PC-9 (cell line): ENCODE data around the gene UNC119B. TPM values are rescaled to one million over a fixed set of nuclear protein-coding genes. Genes with fewer than 3 reads are reported as not detected.
A peak's percentile ranks its signal among the peaks of the same experiment; 100 is the strongest.

Source experiments
- BruUV-seq: library from RNA; stranded (reverse); fragments of 400-500 nt; replicated peaks from 2 replicates; lab custom pipeline; 2021; lab: Mats Ljungman, UMichigan
- CTCF ChIA-PET: fragments of 300-600 bp; sonication (Branson Sonifier 250); formaldehyde crosslinking; loops from one replicate; lab custom pipeline; 2022; ENCODE audit warnings: antibody characterized with exemption; lab: Charles Lee
- POLR2A ChIA-PET: fragments of 300-600 bp; sonication (Branson Sonifier 250); formaldehyde crosslinking; loops from one replicate; lab custom pipeline; 2022; ENCODE audit warnings: antibody characterized with exemption; ENCODE audit not compliant: unreplicated experiment; lab: Charles Lee
- DNase-seq, 2 experiments: peaks; one replicate each; pipeline versions ENCODE4 v3.0.0 to v3.0.0-alpha.2; 2015 to 2022; ENCODE audit warnings: mixed read lengths in 1 of 2
- H2AFZ ChIP-seq: fragments of 200-600 bp; sonication (generic); 2 replicates; pipeline ENCODE4 v1.8.1; 2017; ENCODE audit warnings: antibody characterized with exemption
- H3F3A ChIP-seq: fragments of 200-600 bp; sonication (generic); 2 replicates; pipeline ENCODE4 v1.8.1; 2017; ENCODE audit warnings: antibody characterized with exemption, mild to moderate bottlenecking, low read depth; ENCODE audit not compliant: insufficient read depth
- H3K27ac ChIP-seq: fragments of 200-600 bp; sonication (generic); 2 replicates; pipeline ENCODE4 v1.6.1; 2016; ENCODE audit warnings: mixed run types
- H3K27me3 ChIP-seq: fragments of 200-600 bp; sonication (generic); 2 replicates; pipeline ENCODE4 v1.6.1; 2016; ENCODE audit warnings: low read depth, mixed run types; ENCODE audit not compliant: insufficient read depth
- H3K36me3 ChIP-seq: fragments of 200-600 bp; sonication (generic); 2 replicates; pipeline ENCODE4 v1.6.1; 2016; ENCODE audit warnings: low read depth, mixed run types
- H3K4me1 ChIP-seq: fragments of 200-600 bp; sonication (generic); replicated peaks from 2 replicates; pipeline ENCODE4 v1.6.1; 2016; ENCODE audit warnings: mixed run types; ENCODE audit not compliant: insufficient read depth
- H3K4me2 ChIP-seq: fragments of 200-600 bp; sonication (generic); 2 replicates; pipeline ENCODE4 v1.6.1; 2017; ENCODE audit warnings: mixed run types
- H3K4me3 ChIP-seq: fragments of 200-600 bp; sonication (generic); 2 replicates; pipeline ENCODE4 v1.6.1; 2016; ENCODE audit warnings: mixed run types
- H3K79me2 ChIP-seq: fragments of 200-600 bp; sonication (generic); 2 replicates; pipeline ENCODE4 v1.6.1; 2017; ENCODE audit warnings: low read depth, mixed run types
- H3K9me2 ChIP-seq: fragments of 200-600 bp; sonication (generic); 2 replicates; pipeline ENCODE4 v1.8.1; 2017; ENCODE audit warnings: mild to moderate bottlenecking; ENCODE audit not compliant: insufficient read depth
- H3K9me3 ChIP-seq: fragments of 200-600 bp; sonication (generic); 2 replicates; pipeline ENCODE4 v1.8.1; 2016; ENCODE audit warnings: low read depth; ENCODE audit not compliant: insufficient read depth
- H4K20me1 ChIP-seq: fragments of 200-600 bp; sonication (generic); 2 replicates; pipeline ENCODE4 v1.8.1; 2017; ENCODE audit not compliant: insufficient read depth
- CTCF ChIP-seq: fragments of 200-600 bp; sonication (generic); conservative IDR thresholded peaks from 2 replicates; pipeline ENCODE4 v1.6.1; 2017; ENCODE audit warnings: mixed run types, antibody characterized with exemption, mild to moderate bottlenecking, moderate library complexity
- EZH2 ChIP-seq: fragments of 200-600 bp; sonication (generic); IDR thresholded peaks from 2 replicates; pipeline ENCODE4 v1.8.0; 2017; ENCODE audit warnings: antibody characterized with exemption, low read depth
- intact Hi-C: fragments of 100-400 bp; cut with micrococcal nuclease; formaldehyde crosslinking; loops from one replicate; pipeline ENCODE4 v1.10.0; 2022; ENCODE audit not compliant: unreplicated experiment
- total RNA-seq: library from RNA; stranded (reverse); gene quantifications from 2 replicates; pipeline ENCODE4 v1.2.3, GENCODE V29; 2021

The UNC119B gene
- total RNA-seq, 1 experiment from 2014 or later: 25.9 TPM

- no peak overlapping the region for H3K27ac ChIP-seq
- BruUV-seq: no TSS peak
- H3K4me2 ChIP-seq: no peak overlapping the region
- CTCF ChIA-PET: no interaction called here
- H3K36me3 ChIP-seq: no peaks in the 10 kb centered on the region
- no peak overlapping the region for H2AFZ ChIP-seq
- intact Hi-C loops: no loop called here
- no peaks in the 10 kb centered on the region for H3K9me3 ChIP-seq
- H3K27me3 ChIP-seq: no peaks in the 10 kb centered on the region
- no peaks in the 10 kb centered on the region for H3F3A ChIP-seq
- no peaks in the 10 kb centered on the region for H3K79me2 ChIP-seq
- DNase-seq: no peak
- POLR2A ChIA-PET: no interaction called here
- no peaks in the 10 kb centered on the region for H4K20me1 ChIP-seq
- H3K4me1 ChIP-seq: no peaks in the 10 kb centered on the region
- no peaks in the 10 kb centered on the region for H3K9me2 ChIP-seq
- TF ChIP-seq EZH2 (no peak), CTCF (no peak)
- H3K4me3 ChIP-seq: no peak overlapping the region
These were observed 23.3 kb downstream of the UNC119B start for GRCh38 chr12:120733574-120733973.

- POLR2A ChIA-PET: no interaction called here
- Histone ChIP-seq H3K9me3 (no peaks in the 10 kb centered on the region), H3K27me3 (no peaks in the 10 kb centered on the region), H3F3A (no peaks in the 10 kb centered on the region), H3K4me2 (no peak overlapping the region), H3K4me1 (no peaks in the 10 kb centered on the region), H4K20me1 (no peaks in the 10 kb centered on the region), H3K36me3 (no peaks in the 10 kb centered on the region), H3K9me2 (no peaks in the 10 kb centered on the region), H2AFZ (no peak overlapping the region), H3K79me2 (no peaks in the 10 kb centered on the region), H3K27ac (no peak overlapping the region), H3K4me3 (no peak overlapping the region)
- CTCF ChIA-PET: no interaction called here
- no peak for DNase-seq
- TF ChIP-seq CTCF (no peak), EZH2 (no peak)
- no TSS peak for BruUV-seq
- intact Hi-C loops: no loop called here
These were observed 24.0 kb downstream of the UNC119B start for GRCh38 chr12:120734210-120734609.

GRCh38 chr12:120735181-120735580 is 24.9 kb downstream of the UNC119B start:
- peak in 1 of 2 experiments; percentile 11 for DNase-seq
- Histone ChIP-seq H3F3A (no peaks in the 10 kb centered on the region), H3K4me1 (no peaks in the 10 kb centered on the region), H3K36me3 (no peaks in the 10 kb centered on the region), H2AFZ (no peak overlapping the region), H3K27ac (no peak overlapping the region), H3K4me2 (no peak overlapping the region), H3K9me2 (no peaks in the 10 kb centered on the region), H3K79me2 (no peaks in the 10 kb centered on the region), H3K4me3 (no peak overlapping the region), H4K20me1 (no peaks in the 10 kb centered on the region), H3K27me3 (no peaks in the 10 kb centered on the region), H3K9me3 (no peaks in the 10 kb centered on the region)
- no TSS peak for BruUV-seq
- TF ChIP-seq EZH2: no peak
- ChIA-PET CTCF (interaction anchor here (0.7 kb wide), 1 partner anchor 122 kb away, joined by 5 read pairs; no protein-coding TSS in a partner anchor), POLR2A (no interaction called here)
- intact Hi-C loops: no loop called here
